H7 (cell line): ENCODE data around the gene BTD. TPM values are rescaled to one million over a fixed set of nuclear protein-coding genes. Genes with fewer than 3 reads are reported as not detected.
"Not testable (repeated sequence)": the region's sequence is repeated elsewhere in the genome, so short reads cannot be mapped to it uniquely, and the experiment has no call there.

Experiments
- DNase-seq: peaks from one replicate; pipeline ENCODE4 v3.0.0; 2012
- H3K27me3 ChIP-seq: 2 replicates; pipeline ENCODE4 v1.6.0; 2011; ENCODE audit warnings: mild to moderate bottlenecking, low read length; ENCODE audit not compliant: control insufficient read depth, insufficient read depth
- H3K36me3 ChIP-seq: replicated peaks from 2 replicates; pipeline ENCODE4 v1.5.1; 2011; ENCODE audit warnings: low read length; ENCODE audit not compliant: control insufficient read depth, insufficient read depth
- H3K4me3 ChIP-seq: 2 replicates; pipeline ENCODE4 v1.5.1; 2011; ENCODE audit warnings: low read depth, mild to moderate bottlenecking, control low read depth, low read length, moderate library complexity; ENCODE audit not compliant: insufficient read depth
- total RNA-seq: library from RNA; depleted of rRNA; stranded (reverse); fragments of >200 nt; shearing (Covaris generic); gene quantifications from 2 replicates; pipeline ENCODE4 v1.2.3, GENCODE V29; 2014

Gene BTD
- total RNA-seq, 1 experiment from 2014 or later = 13.4 TPM

GRCh38 chr3:15614958-15615357, 13.4 kb downstream of the BTD start:
- Histone ChIP-seq H3K36me3 (no peaks in the 10 kb centered on the region), H3K4me3 (no peak overlapping the region), H3K27me3 (no peaks in the 10 kb centered on the region)
- no peak for DNase-seq

DNA sequence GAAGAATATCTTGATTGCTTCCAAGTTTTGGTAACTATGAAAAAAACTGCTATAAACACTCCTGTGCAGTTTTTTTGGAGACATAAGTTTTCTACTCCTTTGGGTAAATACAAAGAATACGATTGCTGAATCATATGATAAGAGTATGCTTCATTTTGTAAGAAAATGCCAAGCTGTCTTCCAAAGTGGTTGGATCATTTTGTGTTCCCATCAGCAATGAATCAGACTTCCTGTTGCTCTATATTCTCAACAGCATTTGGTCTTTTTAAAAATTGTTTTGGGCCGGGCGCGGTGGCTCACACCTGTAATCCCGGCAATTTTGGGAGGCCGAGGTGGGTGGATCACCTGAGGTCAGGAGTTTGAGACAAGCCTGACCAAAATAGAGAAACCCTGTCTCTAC, 14.5 kb downstream of the BTD start:
- DNase-seq = no peak
- H3K4me3 ChIP-seq = no peak overlapping the region
- H3K36me3 ChIP-seq = no peaks in the 10 kb centered on the region
- H3K27me3 ChIP-seq = no peaks in the 10 kb centered on the region

DNA sequence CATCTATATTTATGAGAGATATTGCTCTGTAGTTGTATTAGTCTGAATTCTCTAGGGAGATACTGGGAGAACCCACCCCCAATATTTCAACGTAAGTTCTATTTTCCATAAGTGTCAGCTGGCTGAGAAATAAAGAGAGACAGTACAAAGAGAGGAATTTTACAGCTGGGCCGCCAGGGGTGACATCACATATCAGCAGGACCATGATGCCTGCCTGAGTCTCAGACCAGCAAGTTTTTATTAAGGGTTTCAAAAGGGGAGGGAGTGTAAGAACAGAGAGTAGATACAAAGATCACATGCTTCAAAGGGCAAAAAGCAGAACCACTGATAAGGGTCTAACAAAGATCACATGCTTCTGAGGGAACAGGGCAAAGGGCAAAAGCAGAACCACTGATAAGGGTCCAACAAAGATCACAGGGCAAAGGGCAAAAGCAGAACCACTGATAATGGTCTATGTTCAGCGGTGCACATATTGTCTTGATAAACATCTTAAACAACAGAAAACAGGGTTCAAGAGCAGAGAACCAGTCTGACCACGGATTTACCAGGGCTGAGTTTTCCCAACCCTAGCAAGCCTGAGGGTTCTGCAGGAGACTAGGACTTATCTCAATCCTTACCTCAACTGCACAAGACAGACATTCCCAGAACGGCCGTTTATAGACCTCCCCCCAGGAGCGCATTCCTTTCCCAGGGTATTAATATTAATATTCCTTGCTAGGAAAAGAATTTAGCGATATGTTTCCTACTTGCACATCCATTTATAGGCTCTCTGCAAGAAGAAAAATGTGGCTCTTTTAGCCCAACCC, 18.3 kb downstream of the BTD start:
- DNase-seq, H3K4me3 ChIP-seq, H3K36me3 ChIP-seq, H3K27me3 ChIP-seq: not testable (repeated sequence)

- Histone ChIP-seq H3K27me3 (no peaks in the 10 kb centered on the region), H3K36me3 (no peaks in the 10 kb centered on the region), H3K4me3 (no peak overlapping the region)
- DNase-seq = no peak
These were observed 22.2 kb downstream of the BTD start for GRCh38 chr3:15623535-15624440.

DNA sequence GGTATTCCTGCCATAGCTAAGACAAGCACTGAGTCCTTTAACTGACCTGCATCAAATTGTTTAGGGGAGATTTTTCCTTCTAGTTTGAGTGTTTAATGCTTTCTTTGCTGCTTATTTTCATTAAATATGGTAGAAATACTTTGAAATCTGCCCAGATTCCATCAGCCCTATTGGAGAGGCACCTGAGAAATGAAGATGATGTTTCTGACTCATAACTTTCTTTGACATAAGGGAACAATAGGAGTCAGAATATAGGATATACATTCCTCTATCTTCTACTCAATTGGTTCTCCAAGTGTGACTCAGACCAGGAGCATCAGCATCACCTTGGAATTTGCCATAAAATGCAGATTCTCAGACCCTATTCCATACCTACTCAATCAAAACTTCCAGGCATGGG, 27.4 kb downstream of the BTD start:
- DNase-seq = no peak
- no peak overlapping the region for H3K4me3 ChIP-seq
- H3K36me3 ChIP-seq = no peaks in the 10 kb centered on the region
- H3K27me3 ChIP-seq = no peaks in the 10 kb centered on the region

DNA sequence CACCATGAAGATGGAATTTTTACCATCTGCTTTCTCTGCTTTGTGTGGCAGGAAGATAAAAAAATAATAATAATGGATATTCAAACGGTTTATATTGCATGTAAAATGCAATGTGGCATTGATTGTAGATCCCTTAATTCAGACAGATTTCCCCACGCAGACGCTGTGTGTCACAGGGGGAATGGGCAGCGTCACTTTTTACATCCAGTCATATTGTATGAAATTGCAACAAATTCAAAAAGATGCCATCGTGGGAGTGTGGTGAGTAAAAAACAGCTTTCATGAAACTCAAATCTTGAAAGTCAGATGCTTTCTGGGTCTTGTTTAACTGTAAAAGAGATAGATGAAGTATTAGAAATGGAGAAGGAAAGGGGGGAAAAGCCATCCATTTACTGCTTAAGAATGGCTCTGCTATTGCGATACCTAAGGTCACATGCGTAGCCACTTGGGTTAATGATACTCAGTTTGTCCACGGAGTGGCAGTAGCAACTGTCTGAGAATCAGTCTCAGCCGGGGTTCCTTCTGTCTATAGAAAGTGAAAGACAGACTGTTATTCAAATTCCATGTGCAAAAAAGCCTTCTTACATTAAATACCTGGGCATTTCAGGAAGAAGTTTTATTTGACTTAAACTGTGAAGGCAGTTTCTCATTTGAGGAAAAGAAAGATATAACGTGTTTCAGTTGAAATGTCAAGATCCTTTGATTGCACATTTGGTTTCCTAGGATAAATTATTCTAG, 28.5 kb downstream of the BTD start:
- H3K36me3 ChIP-seq = no peaks in the 10 kb centered on the region
- no peaks in the 10 kb centered on the region for H3K27me3 ChIP-seq
- H3K4me3 ChIP-seq = no peak overlapping the region
- peak; percentile 72 for DNase-seq

DNA sequence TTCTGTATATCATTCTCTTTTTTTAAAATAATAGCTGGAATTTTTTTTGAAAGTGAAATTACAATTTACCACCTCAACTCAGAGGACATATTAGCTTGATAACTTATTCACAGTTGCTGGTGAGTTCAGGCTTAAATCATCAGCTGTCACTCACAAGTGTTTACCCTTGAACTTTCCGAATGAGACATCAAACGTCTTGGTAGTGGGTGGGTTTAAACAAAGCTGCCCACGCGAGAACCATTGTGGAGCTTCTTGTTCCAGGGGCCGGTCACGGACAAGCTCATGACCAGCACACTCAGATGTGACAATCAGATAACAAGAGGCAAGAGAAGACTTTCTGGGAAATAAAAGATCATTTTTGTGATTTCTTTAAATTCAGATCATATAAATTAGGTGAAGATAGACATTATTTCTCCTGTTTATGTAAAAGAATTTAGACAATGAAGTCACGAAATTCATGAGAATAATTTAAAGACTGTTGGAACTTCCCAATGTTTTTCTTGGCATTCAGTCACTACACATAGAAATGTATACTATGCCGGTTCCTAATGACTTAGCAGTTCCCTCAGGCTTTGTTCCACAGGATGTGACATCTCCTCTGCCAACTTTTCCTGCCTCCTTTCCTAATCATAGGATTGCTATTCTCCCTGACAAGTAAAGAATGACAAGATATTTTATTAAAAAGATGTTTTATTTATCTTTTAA, 29.3 kb downstream of the BTD start:
- Histone ChIP-seq H3K27me3 (no peaks in the 10 kb centered on the region), H3K36me3 (no peaks in the 10 kb centered on the region), H3K4me3 (no peak overlapping the region)
- DNase-seq = no peak

GRCh38 chr3:15631426-15632211, 30.1 kb downstream of the BTD start:
- no peaks in the 10 kb centered on the region for H3K27me3 ChIP-seq
- H3K4me3 ChIP-seq = no peak overlapping the region
- no peaks in the 10 kb centered on the region for H3K36me3 ChIP-seq
- no peak for DNase-seq

- Histone ChIP-seq H3K4me3 (no peak overlapping the region), H3K27me3 (no peaks in the 10 kb centered on the region), H3K36me3 (no peaks in the 10 kb centered on the region)
- no peak for DNase-seq
These were observed 30.7 kb downstream of the BTD start for GRCh38 chr3:15632212-15632580.

- peak; percentile 41 for DNase-seq
- Histone ChIP-seq H3K27me3 (no peaks in the 10 kb centered on the region), H3K4me3 (no peak overlapping the region), H3K36me3 (no peaks in the 10 kb centered on the region)
These were observed 31.6 kb downstream of the BTD start for GRCh38 chr3:15633159-15633558.

- Histone ChIP-seq H3K4me3 (no peak overlapping the region), H3K36me3 (no peaks in the 10 kb centered on the region), H3K27me3 (no peaks in the 10 kb centered on the region)
- DNase-seq = no peak
These were observed 32.4 kb downstream of the BTD start for GRCh38 chr3:15633766-15634598.

DNA sequence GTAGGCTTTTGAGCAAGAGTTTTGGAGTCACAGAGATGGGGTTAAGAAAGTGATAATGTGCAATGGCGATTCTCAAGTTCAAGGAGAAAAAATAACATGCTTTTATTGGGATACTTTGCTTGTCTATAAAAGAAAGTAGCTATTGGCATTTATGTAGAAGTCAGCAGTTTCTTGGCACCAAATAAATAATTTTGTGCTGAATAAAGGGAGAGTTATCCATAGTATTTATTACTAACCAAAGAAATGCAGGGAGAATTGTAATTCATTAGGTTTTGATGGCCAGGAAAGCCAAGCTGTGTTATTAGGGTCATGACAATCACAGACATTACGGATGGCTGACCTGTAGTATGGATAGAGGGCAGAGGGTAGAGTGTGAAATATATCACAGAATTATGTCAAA, 33.1 kb downstream of the BTD start:
- no peak for DNase-seq
- Histone ChIP-seq H3K27me3 (no peaks in the 10 kb centered on the region), H3K4me3 (no peak overlapping the region), H3K36me3 (no peaks in the 10 kb centered on the region)

- Histone ChIP-seq H3K36me3 (no peaks in the 10 kb centered on the region), H3K4me3 (no peak overlapping the region), H3K27me3 (no peaks in the 10 kb centered on the region)
- no peak for DNase-seq
These were observed 33.6 kb downstream of the BTD start for GRCh38 chr3:15635121-15635661.
